GM18519 (cell line): ENCODE measurements around the gene CCDC7.
"Not testable (repeated sequence)": the region's sequence is repeated elsewhere in the genome, so short reads cannot be mapped to it uniquely, and the experiment has no call there.

ENCODE experiments used
- ATAC-seq: cut with Tn5 transposase; IDR thresholded peaks from one replicate; pipeline ENCODE4 v1.9.1; 2021; ENCODE audit warnings: mild to moderate bottlenecking, moderate library complexity; ENCODE audit not compliant: unreplicated experiment, low FRiP score

The CCDC7 gene

DNA sequence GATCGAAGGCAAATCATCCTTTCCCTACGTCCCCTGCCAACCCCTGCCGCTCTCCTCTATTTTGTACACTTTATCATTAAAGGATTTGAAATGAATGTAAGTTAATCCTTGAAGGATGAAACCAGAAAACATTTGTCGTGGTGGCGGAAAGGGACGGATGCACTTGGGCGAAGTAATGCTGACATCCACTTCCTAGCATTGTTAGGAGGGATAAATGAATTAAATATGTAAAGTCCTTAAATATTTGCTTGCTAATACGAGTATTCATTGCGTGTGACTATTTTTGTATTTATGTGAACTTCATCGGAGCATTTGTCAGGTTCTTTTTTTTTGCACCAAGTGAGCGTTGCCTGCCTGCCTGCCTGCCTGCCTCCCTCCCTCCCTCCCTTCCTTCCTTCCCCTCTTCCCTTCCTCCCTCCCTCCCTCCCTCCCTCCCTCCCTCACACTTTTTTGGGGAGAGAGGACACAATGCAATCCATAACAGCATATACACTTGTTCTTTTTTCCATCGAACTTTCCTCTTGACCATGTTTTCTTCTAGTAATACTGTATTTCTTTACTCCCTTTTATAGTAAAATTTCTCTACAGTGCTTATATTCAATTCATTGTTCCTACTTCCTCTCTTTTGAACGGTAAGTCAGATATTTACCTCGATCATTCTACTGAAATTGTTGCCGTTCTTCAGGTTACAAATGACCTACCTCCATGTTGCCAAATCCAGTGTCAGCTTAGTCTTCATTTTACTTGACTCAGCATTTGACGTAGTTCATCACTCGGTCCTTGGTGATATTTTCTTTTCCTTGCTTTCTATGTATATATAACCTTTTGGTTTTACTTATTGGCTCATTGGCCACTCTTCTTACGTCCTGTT is 831 bp downstream of the CCDC7 start:
- no peak for ATAC-seq

DNA sequence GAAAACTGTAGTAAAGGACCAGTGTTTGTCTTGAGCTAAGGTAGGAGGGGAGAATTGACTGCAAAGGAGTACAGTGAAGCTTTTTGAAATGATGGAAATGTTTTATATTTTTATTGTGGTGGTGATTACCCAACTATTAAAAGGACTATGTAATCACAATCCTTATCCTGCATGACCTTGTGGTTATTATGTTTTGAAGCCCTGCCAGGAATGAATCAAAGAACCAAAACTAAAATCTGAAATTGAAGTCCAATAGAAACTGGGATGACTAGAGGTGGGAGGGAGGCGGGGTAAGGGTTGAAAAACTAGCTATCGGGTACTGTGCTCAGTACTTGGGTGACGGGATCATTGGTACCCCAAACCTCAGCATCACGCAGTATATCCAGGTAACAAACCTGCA is 8.2 kb downstream of the CCDC7 start:
- ATAC-seq: no peak

DNA sequence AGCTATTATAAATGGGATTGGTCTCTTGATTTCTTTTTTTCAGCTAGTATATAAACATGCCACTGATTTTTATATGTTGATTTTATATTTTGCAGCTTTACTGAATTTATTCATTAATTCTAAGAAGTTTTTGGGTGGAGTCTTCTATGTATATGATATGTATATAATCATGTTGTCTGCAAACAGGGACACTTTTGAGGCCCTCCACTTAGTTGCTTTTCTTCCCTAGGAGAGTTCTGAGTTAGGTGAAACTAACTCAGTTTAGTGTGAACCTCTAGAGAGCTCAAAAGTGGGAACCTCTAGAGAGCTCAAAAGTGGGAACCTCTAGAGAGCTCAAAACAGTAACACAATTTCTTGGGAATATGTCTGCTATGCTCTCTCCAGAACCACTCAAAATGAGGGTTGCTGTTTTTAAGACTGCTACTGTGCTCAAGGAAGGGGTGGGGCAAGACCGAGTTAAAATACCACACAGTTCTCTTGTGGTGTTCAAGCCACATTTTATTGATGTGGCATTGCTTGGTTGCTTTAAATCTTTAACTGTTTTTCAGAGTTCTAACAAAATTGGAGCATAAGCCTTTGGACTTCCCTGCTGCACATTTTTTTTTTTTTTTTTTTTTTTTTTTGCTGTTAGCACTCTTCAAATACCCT is 13.2 kb downstream of the CCDC7 start:
- ATAC-seq: no peak

DNA sequence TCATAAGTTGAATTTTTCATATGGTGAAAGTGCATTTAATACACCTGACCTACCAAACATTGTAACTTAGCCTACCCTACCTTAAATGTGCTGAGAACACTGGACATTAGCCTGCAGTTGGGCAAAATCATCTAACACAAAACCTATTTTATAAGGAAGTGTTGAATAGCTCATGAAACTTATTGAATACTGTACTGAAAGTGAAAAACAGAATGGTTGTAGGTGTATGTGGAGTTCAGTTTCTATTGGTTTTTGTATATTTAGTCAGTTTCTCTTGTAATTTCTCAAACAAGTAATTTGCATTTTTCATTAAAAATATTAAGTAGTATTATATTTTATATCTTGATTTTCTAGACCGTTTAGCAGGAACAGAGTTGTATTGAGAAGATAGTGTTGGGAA is 15.3 kb downstream of the CCDC7 start:
- no peak for ATAC-seq

DNA sequence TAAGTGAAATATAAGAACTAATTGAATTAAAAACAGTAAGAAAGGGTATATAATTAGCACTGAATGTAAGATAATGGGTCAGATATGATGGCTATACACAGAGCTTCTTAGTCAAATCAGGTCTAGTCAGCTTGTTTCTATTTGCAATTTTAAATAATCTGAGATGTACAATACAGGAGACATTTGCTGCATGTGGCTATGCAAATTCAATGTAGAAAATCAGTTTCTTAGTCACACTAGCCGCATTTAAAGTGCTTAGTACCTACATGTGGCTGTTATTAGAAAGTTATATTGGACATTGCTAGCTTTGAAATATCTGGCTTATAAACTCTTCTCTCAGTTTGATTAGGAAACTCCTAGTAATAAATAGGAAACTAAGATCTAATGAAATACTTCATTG is 25.3 kb downstream of the CCDC7 start:
- no peak for ATAC-seq

DNA sequence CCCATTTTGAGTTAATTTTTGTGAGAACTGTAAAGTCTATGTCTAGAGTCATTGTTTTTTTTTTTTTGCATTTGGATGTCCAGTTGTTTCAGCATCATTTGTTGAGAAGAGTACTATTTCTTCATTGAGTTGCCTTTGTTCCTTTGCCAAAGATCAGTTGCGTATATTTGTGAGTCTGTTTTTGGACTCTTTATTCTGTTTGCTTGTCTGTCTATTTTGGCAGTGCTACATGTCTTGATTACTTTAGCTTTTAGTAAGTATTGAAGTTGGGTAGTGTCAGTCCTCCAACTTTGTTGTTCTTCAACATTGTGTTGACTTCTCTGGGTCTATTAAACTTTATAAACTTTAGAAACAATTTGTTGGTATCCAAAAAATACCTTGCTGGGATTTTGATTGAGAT is 31.6 kb downstream of the CCDC7 start:
- ATAC-seq: no peak

DNA sequence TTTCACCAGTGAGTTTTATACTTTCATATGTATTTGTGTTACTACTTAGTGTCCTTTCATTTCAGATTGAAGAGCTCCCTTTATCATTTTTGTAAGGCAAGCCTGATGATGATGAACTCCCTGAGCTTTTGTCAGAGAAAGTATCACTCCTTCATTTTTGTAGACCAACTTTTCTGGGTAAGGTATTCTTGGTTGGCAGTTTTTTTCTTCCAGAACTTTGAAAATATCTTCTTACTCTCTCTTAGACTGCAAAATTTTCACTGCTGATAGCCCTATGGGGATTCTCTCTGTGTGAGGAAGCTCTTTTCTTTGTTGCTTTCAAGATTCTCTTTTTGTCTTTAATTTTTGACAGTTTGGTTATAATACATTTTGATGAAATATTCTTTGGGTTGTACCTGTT is 35.7 kb downstream of the CCDC7 start:
- no peak for ATAC-seq

DNA sequence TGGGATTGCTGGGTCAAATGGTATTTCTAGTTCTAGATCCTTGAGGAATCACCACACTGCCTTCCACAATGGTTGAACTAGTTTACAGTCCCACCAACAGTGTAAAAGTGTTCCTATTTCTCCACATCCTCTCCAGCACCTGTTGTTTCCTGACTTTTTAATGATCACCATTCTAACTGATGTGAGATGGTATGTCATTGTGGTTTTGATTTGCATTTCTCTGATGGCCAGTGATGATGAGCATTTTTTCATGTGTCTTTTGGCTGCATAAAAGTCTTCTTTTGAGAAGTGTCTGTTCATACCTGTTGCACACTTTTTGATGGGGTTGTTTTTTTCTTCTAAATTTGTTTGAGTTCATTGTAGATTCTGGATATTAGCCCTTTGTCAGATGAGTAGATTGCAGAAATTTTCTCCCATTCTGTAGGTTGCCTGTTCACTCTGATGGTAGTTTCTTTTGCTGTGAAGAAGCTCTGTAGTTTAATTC is 37.1 kb downstream of the CCDC7 start:
- not testable (repeated sequence) for ATAC-seq

DNA sequence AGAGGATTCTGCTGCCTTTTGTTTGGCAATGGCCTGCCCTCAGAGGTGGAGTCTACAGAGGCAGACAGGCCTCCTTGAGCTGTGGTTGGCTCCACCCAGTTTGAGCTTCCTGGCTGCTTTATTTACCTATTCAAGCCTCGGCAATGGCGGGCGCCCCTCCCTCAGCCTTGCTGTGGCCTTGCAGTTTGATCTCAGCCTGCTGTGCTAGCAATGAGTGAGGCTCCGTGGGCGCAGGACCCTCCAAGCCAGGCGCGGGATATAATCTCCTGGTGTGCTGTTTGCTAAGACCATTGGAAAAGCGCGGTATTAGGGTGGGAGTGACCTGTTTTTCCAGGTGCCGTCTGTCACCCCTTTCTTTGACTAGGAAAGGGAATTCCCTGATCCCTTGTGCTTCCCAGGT is 42.1 kb downstream of the CCDC7 start:
- ATAC-seq: not testable (repeated sequence)

DNA sequence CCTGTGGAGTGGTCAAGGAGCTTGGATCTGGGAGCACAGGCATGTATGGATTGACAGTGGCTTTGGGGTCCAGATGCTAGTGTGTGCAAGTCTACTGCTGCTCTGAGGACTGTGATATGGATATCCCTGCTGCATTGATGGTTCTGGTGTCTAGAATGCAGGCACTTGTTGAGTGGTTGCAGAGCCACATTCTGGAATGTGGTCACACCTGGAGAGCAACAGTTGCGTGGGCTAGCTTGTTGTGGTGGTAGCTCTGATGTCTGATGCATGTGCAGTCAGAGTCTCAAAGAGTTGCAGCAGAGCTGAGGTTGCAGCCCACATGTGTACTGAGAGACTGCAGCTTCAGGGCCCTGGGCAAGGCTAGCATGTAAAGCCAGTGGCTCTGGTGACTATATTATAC is 43.2 kb downstream of the CCDC7 start:
- ATAC-seq: no peak

DNA sequence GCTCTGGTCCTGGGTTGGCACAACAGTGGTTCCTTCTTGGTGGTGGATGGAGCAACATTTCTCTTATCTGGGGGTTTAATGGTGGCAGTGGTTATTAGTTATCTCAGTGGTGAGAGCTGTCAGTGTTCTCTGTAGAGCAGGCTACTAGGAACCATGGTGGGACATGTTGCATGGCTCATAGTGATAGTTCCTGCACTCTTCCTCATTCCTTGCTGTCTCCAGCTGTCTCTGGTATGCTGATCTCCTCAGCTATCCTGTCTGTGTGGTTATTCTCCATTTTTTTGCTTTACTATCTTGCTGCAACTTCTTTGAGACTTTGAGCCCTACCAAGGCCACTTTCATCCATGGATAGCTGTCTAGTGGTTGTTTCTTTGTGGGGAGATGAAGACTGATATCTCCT is 44.0 kb downstream of the CCDC7 start:
- ATAC-seq: no peak

DNA sequence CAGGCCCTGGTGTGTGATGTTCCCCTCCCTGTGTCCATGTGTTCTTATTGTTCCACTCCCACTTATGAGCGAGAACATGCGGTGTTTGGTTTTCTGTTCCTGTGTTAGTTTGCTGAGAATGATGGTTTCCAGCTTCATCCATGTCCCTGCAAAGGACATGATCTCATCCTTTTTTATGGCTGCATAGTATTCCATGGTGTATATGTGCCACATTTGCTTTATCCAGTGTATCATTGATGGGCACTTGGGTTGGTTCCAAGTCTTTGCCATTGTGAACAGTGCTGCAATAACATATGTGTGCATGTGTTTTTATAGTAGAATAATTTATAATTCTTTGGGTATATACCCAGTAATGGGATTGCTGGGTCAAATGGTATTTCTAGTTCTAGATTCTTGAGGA is 48.6 kb downstream of the CCDC7 start:
- ATAC-seq: not testable (repeated sequence)

DNA sequence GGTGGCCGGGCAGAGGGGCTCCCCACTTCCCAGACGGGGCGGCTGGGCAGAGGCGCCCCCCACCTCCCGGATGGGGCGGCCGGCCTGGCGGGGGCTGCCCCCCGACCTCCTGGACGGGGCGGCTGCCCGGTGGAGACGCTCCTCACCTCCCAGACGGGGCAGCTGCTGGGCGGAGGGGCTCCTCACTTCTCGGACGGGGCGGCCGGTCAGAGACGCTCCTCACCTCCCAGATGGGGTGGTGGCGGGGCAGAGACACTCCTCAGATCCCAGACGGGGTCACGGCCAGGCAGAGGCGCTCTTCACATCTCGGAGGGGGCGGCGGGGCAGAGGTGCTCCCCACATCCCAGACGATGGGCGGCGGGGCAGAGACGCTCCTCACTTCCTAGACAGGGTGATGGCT is 54.2 kb downstream of the CCDC7 start:
- not testable (repeated sequence) for ATAC-seq

DNA sequence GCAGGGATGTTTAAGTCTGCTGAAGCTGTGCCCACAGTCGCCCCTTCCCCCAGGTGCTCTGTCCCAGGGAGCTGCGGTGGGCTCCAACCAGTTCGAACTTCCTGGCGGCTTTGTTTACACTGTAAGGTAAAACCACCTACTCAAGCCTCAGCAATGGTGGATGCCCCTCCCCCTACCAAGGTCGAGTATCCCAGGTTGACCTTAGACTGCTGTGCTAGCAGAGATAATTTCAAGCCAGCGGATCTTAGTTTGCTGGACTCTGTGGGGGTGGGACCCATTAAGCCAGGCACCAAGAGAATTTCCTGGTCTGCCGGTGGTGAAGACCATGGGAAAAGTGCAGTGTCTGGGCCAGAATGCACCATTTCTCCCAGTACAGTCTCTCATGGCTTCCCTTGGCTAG is 56.0 kb downstream of the CCDC7 start:
- ATAC-seq: no peak

DNA sequence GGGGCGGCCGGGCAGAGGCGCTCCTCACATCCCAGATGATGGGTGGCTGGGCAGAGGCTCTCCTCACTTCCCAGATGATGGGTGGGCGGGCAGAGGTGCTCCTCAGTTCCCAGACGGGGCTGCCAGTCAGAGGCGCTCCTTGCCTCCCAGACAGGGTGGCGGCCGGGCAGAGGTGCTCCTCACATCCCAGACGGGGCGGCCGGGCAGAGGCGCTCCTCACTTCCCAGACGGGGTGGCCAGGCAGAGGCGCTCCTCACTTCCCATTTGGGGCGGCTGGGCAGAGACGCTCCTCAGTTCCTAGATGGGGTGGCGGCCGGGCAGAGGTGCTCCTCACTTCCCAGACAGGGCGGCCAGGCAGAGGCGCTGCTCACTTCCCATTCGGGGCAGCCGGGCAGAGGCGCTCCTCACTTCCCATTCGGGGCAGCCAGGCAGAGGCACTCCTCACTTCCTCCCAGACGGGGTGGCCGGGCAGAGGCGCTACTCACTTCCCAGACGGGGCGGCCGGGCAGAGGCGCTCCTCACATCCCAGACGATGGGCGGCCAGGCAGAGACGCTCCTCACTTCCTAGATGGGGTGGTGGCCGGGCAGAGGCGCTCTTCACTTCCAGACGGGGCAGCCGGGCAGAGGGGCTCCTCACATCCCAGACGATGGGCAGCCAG is 60.0 kb downstream of the CCDC7 start:
- ATAC-seq: not testable (repeated sequence)

DNA sequence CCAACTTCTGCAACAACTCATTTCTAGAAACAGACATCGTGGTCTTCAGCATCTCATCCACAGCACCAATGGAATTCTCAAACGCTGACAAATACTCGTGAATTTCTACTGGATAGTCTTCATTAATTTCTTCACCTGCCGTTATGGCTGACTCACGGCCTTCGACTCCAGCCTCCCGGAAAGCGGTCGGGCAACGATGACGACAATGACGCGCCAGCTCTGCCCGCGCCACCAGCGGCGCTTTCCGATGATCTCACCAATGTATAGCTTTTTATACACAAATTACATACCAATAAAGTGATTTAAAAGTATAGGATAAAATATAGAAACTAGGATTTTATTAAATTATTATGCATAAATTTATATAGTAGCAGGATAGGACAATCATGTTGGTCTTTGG is 65.7 kb downstream of the CCDC7 start:
- no peak for ATAC-seq

DNA sequence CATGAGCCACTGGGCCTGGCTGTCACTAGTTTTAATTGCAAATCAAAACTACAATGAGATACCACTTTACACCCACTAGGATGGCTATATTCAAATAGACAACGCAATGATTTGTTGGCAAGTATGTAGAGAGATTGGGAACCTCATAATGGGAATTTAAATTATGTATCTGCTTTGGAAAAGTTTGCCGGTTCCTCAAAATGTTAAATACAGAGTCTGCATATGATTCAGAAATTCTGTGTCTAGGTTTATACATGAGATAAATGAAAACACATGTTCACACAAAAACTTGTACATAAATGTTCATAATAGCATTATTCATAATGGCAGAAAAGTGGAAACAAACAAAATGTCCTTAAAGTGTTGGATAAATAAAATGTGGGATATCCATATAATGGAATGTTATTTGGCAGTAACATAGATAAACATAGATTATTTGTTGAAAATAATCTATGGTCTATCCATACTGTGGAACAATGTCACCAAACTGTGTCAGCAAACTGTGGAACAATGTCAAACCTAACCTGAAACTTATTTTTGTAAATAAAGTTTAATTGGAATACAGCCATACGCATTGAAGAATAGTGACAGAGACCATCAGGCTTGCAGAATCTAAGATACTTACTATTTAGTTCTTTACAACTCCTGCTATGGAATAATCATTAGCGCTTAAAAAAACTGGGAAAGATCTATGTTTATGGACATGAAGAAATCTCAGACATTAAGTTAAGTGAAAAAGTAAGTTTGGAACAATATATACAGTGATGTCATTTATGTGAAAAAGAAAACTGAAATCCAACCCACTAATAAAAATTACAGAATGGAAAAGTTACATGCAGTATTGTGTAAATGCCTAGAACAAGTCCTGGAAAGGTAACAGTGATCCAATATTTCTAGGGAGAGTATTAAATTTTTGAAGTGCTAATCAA is 70.9 kb downstream of the CCDC7 start:
- ATAC-seq: no peak

DNA sequence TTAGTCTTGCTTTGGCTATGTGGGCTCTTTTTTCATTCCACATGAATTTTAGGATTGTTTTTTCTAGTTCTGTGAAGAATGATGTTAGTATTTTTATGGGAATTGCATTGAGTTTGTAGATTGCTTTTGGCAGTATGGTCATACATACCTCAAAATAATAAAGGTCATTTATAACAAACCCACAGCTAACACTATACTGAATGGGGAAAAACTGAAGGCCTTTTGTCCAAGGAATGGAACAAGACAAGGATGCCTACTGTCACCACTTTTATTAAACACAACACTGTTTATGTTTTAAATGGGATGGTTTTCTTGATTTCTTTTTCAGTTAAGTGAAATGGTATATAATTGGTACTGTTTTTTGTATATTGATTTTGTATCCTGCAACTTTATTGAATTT is 84.3 kb downstream of the CCDC7 start:
- no peak for ATAC-seq

DNA sequence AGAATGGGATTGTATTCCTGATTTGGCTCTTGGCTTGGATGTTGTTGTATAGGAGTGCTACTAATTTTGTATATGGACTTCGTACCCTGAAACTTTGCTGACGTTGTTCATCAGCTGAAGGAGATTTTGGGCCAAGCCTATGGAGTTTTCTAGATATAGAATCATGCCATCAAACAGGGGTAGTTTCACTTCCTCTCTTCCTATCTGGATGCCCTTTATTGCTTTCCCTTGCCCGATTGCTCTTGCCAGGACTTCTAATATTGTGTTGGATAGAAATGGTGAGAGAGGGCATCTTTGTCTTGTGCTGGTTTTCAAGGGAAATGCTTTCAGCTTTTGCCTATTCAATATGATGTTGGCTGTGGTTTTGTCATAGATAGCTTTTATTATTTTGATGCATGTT is 92.3 kb downstream of the CCDC7 start:
- ATAC-seq: no peak

DNA sequence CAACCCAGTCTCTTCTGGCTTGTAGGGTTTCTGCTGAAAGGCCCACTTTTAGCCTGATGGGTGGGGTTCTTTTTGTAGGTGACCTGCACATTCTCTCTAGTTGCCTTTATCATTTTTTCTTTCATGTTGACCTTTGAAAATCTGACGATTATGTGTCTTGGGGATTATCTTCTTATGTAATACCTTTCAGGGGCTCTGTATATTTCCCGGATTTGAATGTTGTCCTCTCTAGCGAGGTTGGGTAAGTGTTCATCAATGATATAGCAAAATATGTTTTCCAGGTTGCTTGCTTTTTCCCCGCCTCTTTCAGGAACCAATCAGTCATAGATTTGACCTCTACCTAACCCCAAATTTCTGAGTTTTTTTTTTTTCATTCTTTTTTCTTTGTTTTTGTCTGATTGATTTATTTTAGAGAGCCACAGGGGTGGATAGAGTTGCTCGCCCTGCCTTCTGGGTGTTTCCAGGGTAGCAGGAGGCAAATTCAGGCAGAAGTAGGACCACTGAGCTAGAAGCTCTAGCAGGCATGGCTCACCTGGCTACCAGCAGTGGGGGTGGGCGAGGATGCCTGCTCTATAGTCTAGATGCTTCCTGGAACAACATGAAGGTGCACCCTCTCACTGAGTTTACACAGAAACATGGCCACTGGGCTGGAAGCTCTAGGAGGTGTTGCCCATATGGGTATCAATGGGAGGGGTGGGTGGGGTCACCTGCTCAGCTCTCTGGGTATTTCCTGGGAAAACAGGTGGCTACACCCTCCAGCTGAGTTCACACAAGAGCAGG is 94.9 kb downstream of the CCDC7 start:
- ATAC-seq: no peak
